ENCODE measurements around the gene ADARB2.

The ADARB2 gene

DNA sequence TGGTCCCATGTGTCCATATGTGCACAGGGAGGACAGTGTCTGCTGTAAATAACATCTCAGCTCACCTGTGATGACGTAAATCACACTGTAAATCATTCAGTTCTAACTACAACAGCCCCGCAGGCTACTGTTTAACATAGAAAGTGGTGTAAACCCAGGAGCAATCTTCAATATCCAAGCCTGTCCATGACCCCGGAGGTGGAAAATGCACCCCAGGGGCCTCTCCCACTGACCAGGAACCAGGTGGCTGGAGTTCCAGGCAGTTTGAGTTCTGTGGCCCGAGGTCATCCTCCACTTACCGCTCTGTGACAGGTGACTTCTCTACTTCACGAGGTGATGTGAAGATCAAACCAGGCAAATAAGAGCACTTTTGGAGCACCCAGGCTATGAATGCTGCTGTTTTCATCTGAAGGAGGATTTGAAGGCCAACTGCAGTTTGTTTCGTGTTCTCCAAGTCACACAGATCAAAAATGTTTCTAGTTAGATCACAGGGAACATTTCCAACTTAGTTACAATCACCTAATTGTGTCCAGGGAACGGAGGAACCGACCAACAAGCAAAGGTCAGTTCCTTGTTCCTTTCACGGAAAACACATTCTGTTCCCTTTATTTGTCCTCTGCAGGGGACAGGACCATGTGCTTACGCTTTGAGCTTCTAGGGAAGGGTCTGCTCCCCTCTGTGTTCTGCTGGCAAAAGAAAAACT lies 549.3 kb downstream of the ADARB2 start:
- DNase-seq (ENCODE audit: low read depth), result no peak

DNA sequence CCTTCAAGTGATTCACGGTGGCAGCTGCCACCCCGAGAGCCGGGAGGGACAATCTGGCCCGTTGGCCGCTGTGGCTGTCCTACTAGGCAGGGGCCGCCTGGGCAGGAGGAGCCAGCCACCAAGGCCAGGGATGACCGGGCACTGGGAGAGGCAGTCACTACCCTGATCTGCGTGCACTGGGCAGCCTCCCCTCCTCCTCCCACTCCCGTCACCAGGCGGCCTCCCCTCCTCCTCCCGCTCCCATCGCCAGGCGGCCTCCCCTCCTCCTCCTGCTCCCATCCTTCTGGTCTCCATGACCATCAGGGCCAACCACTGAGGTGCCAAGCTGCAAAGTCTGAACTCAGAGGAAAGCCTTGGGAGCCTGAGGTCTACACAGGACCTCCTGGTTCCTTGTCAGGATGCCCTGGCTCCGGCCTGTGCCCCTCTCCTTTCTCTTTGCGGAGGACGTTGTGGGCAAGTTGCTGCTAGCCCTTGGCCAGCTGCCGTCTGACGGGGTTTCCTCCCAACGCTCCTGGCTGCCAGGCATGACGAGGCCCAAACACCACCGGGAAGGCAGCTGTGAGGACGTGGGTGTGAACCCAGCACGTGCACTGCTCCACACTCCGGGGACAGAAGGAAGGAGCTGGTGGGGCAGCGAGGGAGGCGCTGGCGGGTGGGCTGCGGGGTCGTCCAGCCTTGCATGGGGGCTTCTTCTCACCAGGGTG lies 550.0 kb downstream of the ADARB2 start:
- no peak for DNase-seq (ENCODE audit: low read depth)

DNA sequence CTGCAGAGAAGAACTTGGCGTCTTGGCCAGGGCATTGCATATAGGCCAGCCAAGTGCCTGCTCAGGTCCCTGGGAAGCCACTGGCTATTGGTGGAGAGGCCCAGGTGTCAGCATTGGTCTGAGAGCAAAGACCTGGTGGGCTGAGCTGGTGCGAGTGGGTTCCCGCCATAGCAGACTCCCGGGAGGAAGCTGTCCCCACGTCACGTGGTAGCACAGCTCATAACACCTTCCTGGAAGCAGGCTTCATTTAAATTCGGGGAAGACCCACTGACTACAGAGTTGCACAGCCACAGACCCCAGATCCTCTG lies 550.7 kb downstream of the ADARB2 start:
- no peak for DNase-seq (ENCODE audit: low read depth)

DNA sequence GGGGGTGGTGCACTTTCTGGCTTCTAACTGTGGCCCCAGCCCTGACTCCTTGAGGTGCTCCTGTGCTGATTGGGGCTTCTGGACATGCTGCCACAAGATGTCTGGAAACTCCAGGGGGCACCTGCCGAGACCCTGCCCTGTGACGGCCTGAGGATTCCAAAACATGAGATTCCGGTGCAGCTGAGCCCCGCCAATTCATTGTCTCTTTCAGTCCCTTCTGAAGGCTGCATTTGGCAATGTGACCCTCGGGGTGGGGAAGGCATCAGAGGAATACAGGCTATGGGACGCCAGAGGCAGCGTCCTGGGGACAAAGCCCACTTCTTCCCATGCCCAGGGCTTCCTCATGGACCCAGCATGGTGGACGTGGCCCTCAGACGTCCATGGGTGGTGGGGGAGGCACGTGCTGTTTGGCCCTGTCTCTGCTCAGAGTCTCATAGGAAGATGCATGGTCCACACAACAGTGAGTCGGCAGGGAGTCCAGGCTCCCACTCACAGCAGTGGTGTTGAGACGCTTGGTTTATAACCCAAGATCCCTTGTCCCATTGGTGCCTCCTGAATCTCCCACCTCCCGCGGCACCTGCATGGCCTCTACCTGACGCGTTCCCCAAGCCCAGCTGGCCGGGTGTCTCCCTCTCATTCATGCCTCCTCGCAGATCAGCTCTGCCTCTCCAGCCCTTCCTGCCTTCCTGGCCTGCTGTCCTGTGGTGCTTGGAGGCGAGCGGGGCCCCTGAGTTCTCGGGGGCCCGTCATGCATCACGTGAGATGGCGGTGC lies 551.2 kb downstream of the ADARB2 start:
- DNase-seq (ENCODE audit: low read depth), result no peak

DNA sequence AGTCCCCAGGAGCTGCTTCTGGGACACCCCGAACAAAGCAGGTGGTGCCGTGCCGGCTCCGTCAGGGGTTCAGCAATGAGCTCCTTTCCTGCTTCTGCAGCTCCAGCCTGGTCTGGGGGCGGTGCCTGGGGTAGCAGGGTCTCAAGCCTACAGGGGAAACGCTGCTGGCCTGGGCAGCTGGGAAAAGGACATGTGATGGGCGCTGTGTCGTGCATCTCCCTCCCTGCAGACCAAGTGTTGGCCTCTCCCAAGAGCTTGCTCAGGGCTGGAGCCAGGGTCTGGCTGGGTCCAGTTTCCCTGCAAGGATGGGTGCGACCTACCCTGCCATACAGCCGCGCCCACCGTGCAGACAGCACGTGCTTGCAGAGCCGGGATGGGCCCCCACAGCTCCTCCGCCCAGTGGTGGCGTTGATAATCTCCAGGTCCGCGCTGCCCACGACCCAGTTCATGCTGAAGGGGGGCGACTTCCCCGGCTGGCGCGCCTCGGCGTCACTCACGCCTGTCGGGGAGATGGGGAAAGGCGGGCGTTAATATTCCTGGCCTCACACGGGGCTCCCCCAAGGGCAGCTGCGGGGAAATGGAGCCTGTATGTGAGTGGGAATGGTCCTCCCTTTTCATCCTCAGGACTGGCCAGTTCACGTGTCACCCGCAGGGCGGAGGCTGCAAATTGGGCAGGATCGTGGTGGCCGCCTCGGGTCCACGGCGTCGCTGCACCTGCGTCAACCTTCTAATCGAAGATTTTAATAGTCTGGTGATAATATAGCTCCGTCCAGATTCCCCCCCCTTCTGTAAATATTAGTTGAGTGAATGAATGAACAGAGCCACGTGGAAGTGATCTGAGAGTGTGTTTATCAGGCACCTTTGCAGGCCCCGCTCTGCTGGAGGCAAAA lies 552.5 kb downstream of the ADARB2 start:
- DNase-seq (ENCODE audit: low read depth), result no peak

DNA sequence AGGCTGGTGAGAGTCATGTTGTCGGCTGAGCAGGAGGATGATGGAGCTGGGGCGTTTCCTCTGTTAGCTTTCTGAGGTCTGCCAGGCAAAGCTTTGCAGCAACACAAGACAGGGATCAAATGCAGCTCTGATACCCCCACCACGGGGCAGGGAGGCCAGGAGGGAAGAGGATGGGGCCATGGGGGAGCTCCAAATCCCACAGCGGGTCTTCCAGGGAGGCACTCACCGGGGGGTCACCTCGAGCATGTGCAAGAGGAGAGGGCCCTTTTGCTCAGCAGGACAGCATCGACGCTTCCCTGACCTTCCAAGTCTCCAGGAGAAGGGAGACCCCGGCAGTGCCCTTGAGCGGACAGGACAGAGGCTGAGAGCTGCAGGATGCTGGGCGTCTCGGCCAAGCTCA lies 553.6 kb downstream of the ADARB2 start:
- DNase-seq (ENCODE audit: low read depth), result no peak

DNA sequence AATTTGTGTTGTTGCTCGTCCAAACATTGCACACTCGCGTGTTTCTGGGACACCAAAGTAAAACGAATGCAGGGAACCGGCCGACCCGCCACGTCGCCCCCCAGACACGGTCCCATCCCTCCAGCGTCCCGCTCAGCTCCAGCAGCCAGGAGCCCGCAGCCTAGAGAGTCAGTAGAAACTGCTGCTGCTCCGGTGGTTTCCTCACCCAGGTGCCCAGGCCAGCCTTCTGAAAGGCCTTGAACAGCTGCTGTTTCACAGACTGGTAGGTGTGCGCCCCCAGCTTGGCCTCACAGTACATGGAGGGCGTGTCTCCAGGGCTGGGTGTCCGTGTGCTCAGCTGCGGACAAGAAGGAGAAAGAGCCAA lies 554.3 kb downstream of the ADARB2 start:
- no peak for DNase-seq (ENCODE audit: low read depth)

DNA sequence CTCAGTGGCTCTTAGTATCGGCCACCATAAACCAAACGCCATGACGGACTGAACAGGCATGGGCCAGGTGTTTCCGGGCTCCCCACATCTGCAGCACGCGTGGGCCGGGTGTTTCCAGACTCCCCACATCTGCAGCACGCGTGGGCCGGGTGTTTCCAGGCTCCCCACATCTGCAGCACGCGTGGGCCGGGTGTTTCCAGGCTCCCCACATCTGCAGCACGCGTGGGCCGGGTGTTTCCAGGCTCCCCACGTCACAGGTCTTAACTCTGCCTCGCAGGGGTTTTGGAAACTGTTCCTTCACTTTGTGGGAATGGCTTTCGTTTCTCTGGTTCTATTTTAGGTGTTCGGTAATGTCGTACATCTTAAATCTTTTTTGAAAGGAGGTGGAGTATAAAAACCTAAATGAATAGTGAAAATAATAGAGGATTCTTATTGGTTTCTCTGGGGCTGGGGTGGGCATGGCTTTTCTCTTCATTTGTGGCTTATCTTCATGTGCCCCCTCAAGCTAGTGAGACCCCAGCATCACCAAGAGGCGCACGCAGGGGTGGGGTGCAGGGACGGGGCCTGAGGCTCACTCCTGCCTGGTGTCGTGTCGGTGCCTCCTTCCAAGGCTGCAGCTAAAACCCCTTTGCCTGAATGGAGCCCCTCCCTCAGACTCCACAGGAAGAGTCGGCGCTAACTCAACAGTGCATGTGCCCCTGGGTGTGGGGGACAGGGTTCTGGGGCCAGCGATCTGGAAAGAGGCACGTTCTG lies 554.9 kb downstream of the ADARB2 start:
- no peak for DNase-seq (ENCODE audit: low read depth)

DNA sequence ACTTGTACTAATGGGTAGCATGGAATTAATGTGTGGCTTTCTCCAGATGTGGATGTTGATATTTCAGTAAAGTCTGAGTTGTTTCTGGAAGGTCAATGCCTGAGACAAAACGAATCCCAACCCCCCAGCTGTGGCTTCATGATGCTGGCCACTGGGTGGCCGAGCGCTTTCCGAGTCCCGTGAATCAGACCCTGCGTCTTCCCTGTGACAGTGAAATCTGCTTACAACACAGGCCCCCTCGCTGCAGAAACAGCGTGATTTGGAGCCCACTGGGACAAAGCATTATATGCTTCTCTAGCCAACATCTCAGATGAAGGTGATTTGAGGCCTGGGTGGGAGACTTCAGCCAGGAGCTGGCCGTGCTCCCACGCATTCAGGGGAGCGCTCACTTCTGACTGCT lies 556.5 kb downstream of the ADARB2 start:
- no peak for DNase-seq (ENCODE audit: low read depth)

DNA sequence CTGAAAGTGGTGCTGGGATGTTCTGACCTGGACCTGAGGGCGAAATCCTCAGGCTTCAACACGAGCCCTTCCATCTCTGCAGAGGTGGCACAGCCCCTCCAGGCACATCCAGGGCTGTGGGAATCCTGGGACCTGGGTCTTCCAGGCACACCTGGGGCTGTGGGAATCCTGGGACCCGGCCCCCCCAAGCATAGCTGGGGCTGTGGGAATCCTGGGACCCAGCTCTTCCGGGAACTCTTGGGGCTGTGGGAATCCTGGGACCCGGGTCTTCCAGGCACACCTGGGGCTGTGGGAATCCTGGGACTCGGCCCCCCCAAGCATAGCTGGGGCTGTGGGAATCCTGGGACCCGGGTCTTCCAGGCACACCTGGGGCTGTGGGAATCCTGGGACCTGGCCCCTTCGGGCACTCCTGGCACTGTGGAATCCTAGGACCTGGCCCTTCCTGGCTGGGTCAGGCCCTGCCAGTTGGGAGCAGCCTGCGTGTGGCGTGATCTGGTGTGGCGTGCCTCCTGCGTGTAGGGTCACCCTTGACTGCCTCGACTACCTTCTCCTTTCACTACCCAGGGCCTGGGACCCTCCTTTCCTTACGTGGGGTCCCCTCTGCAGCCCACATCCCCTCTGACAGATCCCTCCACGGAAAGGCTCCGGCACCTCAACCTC lies 557.1 kb downstream of the ADARB2 start:
- no peak for DNase-seq (ENCODE audit: low read depth)

DNA sequence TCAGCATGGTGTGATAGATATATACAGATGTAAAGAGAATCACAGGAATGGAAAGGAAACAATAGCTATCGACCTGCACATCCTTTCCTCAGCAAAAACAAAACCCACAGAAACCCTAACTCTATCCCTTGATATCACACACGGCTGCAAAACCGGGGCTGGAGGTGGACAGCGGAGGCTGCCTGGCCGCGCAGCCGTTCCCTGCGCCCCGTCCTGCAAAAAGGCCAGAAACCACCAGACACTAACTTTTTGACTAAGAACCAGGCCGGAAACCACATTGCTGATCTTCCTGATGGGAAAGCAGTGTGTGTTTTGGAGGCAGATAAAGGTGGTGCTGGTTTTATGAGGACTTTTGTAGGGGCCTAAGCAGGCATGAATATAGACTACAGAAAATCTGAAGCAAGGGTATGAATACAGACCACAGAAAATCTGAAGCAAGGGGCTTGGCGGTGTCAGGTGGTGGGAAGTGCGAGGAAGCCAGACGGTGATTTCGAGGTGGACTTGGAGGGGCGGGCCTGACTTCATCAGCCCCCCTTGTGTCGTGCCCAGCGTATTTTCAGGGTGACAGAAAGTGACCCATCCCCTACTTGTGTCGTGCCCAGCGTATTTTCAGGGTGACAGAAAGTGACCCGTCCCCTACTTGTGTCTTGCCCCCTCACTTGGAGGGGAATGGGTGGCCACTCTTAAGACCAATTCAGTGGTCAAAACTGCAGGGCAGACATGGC lies 557.8 kb downstream of the ADARB2 start:
- no peak for DNase-seq (ENCODE audit: low read depth)

DNA sequence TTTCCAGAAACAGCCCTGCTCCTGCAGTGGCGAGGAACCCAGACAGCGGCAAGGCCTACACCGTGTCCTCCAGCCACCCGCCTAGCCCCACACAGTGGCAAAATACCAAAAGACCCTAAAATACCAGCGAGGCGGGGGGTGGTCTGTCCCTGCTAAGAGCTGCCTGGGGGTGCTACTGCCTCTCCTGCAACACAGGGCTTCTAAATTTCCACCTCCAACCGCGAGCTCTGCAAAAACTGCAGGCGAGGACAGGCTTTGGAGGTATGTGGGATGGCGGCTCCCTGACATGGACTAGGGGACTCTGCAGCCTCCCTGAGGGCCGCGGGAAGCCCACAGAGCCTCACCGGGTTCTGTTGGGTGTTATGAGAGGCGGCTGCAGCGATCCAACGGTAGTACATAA lies 558.8 kb downstream of the ADARB2 start:
- DNase-seq (ENCODE audit: low read depth), result no peak

DNA sequence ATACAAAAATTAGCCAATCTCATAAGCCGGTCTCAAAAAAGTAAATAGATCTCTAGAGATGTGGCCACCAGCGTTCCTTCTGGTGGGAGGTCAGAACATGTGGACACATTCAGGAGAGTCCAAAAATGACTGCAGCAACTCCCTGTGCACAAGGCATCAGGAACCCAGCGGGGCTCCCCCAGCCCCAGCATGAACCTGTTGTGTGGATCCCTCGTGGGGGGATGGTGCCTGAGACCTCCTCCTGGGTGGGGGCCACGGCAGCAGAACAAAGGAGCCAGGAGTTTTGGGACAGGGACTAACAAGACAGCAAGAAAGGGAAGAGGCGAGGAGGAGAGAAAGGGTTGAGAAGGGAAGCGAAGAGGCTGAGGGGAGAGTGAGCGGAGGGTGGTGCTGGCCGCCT lies 559.4 kb downstream of the ADARB2 start:
- no peak for DNase-seq (ENCODE audit: low read depth)

DNA sequence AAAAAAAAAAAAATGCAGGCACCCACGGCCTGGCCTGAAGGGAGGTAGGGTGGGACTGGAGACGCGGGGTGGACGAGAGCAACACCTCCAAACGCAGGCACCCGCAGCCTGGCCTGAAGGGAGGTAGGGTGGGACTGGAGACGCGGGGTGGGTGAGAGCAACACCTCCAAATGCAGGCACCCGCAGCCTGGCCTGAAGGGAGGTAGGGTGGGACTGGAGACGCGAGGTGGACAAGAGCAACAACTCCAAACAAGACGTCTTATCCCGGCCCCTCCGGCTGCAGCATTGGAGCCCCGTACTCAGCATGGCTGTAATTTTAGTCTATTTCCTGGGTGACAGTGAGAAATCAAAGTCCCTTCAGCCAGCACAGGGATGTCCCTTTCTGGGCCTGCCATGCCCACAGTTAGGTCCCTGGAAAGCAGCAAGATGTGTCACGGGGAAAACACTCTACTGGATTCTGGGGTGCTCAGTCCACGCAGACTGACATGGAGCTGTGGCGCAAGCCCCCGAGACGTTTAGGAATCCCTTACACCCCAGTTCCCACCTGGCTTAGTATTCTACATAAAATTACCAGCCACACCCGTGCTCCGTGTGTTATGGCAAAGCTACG lies 561.3 kb downstream of the ADARB2 start:
- no peak for DNase-seq (ENCODE audit: low read depth)

DNA sequence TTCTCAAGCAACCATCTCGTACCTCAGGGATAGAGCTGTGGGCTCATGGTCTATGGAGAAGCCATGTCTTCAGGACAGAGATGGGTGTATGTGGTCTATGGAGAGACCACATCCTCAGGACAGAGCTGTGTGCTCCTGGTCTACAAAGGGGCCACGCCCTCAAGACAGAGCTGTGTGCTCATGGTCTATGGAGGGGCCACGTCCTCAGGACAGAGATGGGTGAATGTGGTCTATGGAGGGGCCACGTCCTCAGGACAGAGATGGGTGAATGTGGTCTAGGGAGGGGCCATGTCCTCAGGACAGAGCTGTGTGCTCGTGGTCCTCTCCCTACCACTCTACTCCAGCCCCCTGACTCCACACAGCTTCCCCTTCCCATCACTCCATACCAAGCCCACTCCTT lies 563.3 kb downstream of the ADARB2 start:
- no peak for DNase-seq (ENCODE audit: low read depth)

DNA sequence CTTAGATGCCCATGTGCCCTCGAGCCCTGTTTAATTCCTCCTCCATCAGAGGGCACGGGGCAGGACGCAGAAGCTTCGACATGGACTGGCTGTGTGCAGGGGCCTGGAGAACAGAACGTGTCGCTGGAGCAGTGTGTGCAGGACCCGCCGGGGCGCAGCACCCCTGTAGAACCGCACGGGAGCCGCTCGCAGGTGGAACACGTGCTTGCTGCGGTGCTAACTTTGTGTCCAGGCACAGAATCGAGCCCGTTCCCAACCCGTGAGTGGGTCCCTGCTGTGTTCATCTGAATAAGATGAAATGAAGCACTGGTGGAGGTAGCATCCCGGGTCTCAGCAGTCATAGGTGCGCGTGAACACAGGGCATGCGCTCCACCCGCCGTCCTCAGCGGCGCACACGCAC lies 564.2 kb downstream of the ADARB2 start:
- no peak for DNase-seq (ENCODE audit: low read depth)

DNA sequence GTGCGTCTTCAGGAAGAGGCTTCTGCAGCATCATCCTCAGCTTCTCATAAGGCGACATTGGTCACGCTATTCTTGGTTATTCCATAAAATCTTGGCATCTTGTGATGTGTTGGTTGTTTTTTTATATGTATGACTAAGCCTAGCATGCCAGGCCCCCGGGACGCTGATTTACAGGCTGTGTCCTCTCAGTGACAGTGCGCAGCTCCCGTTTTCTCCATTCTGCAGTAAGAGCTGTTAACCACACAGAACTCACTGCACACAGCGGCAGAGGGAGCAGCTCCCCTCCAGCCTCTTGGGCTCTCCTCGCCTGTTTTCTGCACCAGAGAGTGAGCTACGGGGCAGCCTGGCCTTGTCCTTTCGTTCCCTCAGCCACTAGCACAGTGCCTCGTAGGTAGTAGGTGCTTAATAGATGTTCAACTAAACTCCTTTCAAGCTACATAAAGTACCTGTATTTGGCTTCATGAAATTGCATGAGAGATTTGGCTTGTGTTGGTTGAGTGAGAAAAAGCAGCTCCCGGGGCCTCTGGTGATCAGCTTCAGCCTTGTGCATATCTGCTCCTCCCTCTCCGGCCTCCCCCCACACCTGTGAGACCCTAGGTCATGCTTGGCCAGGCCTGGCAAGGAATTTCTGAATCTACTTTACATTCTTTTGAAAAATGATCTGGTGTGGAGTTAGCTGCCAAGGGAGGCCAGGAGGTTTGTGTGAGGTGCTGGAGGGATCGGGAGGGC lies 564.9 kb downstream of the ADARB2 start:
- DNase-seq (ENCODE audit: low read depth), result no peak

DNA sequence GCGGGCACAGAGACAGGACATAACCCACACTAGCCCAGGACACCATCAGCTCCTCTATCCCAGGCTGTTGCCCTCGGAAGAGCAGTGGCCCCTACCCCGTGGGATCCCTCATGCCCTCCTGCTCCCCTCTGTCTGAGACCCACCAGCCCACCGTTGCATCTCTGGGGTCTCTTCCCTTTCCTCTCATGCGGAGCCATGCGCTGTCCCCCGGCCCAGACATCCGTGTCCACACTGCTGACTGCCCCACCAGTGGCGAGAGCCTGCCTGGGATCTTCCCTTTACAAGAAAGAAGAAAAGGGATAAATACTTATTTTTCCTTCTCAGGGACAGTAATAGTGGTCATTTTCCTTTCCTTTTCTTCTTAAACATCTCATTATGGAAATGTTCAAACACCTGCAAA lies 565.7 kb downstream of the ADARB2 start:
- no peak for DNase-seq (ENCODE audit: low read depth)

DNA sequence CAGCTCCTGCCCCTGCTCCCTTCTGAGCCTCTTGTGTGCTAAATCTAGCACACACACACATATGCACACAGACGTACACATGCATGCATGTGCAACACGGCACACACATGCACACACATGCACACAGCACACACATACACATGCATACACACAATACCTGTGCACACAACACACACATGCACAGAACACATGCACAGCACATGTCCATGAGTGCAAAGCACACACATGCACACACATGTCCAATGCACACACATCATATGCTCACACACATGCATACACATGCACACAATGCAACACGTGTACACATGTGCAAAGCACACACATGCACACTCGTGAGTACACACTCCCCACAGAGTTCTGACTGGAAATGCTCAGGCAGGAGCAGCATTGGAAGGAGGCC lies 566.1 kb downstream of the ADARB2 start:
- no peak for DNase-seq (ENCODE audit: low read depth)

DNA sequence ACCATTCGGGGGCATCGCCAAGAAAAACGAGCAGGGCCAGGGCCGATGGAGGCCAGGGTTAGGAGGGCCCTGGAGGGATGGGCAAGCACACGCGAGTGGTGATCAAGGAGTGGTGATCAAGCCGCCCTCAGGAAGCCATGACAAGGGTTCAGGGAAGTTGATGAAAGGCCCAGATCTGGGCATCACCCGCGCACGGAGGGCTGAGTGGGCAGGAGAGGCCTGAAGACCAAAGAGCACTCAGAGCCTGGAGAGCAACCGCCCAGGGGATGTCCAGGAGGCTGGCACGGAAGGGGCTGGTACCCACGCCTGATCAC lies 566.5 kb downstream of the ADARB2 start:
- no peak for DNase-seq (ENCODE audit: low read depth)

All from activated gamma-delta T cell treated with anti-CD3 and anti-CD28 coated beads, Interleukin-2, amount 50 U/mL, for 16 hours (primary cell).